DMS 273 (cell line): ENCODE measurements around the gene HOXB7.

Experiments
- DNase-seq: peaks from one replicate; lab custom pipeline; 2025; ENCODE audit not compliant: unreplicated experiment; lab: John Stamatoyannopoulos, UW

HOXB7 gene

GRCh38 chr17:48568499-48569239, 42.1 kb downstream of the HOXB7 start:
- DNase-seq = no peak

- no peak for DNase-seq
These were observed 43.0 kb downstream of the HOXB7 start for GRCh38 chr17:48567646-48568354.

- DNase-seq = no peak
These were observed 43.6 kb downstream of the HOXB7 start for GRCh38 chr17:48567209-48567608.

- DNase-seq = no peak
These were observed 44.1 kb downstream of the HOXB7 start for GRCh38 chr17:48566717-48567116.

- DNase-seq = no peak
These were observed 44.7 kb downstream of the HOXB7 start for GRCh38 chr17:48565925-48566710.

- no peak for DNase-seq
These were observed 45.7 kb downstream of the HOXB7 start for GRCh38 chr17:48565022-48565554.

GRCh38 chr17:48564188-48565021, 46.4 kb downstream of the HOXB7 start:
- DNase-seq = peak; percentile 25

GRCh38 chr17:48563867-48564187, 47.0 kb downstream of the HOXB7 start:
- DNase-seq = no peak

GRCh38 chr17:48563385-48563838, 47.4 kb downstream of the HOXB7 start:
- DNase-seq = no peak

GRCh38 chr17:48562934-48563333, 47.9 kb downstream of the HOXB7 start:
- DNase-seq = no peak

- peak; percentile 10 for DNase-seq
These were observed 48.7 kb downstream of the HOXB7 start for GRCh38 chr17:48561884-48562810.

- DNase-seq = no peak
These were observed 50.7 kb downstream of the HOXB7 start for GRCh38 chr17:48559840-48560817.

GRCh38 chr17:48559122-48559839, 51.5 kb downstream of the HOXB7 start:
- no peak for DNase-seq

GRCh38 chr17:48558831-48559121, 52.0 kb downstream of the HOXB7 start:
- no peak for DNase-seq

- DNase-seq = no peak
These were observed 52.6 kb downstream of the HOXB7 start for GRCh38 chr17:48558057-48558830.
